GM12878 (cell line): ENCODE data around the gene DNAJC7. TPM values are rescaled to one million over a fixed set of nuclear protein-coding genes. Genes with fewer than 3 reads are reported as not detected.
A peak's percentile ranks its signal among the peaks of the same experiment; 100 is the strongest.

Source experiments
- ATAC-seq: fragments of 200-7000 bp; cut with Tn5 transposase; 3 replicates; pipeline ENCODE4 v1.9.1; 2020; ENCODE audit warnings: mild to moderate bottlenecking, moderate library complexity
- BruUV-seq: library from RNA; stranded (reverse); fragments of 400-500 nt; replicated peaks from 2 replicates; lab custom pipeline; 2021; lab: Mats Ljungman, UMichigan
- CTCF ChIA-PET: fragments of 300-600 bp; sonication (Branson Sonifier 250); formaldehyde crosslinking; extraction: SDS; loops from one replicate; lab custom pipeline; 2021; ENCODE audit warnings: inconsistent platforms; lab: Yijun Ruan, JAX
- POLR2A ChIA-PET: fragments of 350-600 bp; formaldehyde crosslinking; extraction: SDS; loops from one replicate; lab custom pipeline; 2021; ENCODE audit warnings: inconsistent platforms; lab: Charles Lee
- RAD21 ChIA-PET: fragments of 300-600 bp; sonication (Branson Sonifier 250); formaldehyde crosslinking; loops from one replicate; lab custom pipeline; 2023; ENCODE audit warnings: antibody characterized with exemption; ENCODE audit not compliant: unreplicated experiment; lab: Charles Lee
- SMC1A ChIA-PET: fragments of 300-600 bp; sonication (Branson Sonifier 250); formaldehyde crosslinking; loops from one replicate; lab custom pipeline; 2023; ENCODE audit not compliant: unreplicated experiment, uncharacterized antibody; lab: Charles Lee
- DNase-seq: peaks from one replicate; pipeline ENCODE4 v3.0.0-alpha.2; 2011; ENCODE audit warnings: low read depth, low spot score
- FAIRE-seq: peaks from 3 replicates; lab custom pipeline; 2011; peaks lifted over from hg19 to GRCh38; lab: Jason Lieb, UNC
- H2AFZ ChIP-seq: 2 replicates; pipeline ENCODE4 v1.6.0; 2011; ENCODE audit warnings: low read depth, low read length, control low read depth; ENCODE audit not compliant: control insufficient read depth
- H3K27ac ChIP-seq: 2 replicates; pipeline ENCODE4 v1.5.1; 2011; ENCODE audit warnings: control low read depth; ENCODE audit not compliant: control insufficient read depth, insufficient read depth
- H3K27me3 ChIP-seq, 2 experiments: replicated peaks in 1 of 2; 2 replicates each; pipeline versions ENCODE4 v1.6.0 to v1.6.1; 2011; ENCODE audit warnings: low read length in 1 of 2; ENCODE audit not compliant: control insufficient read depth in 2 of 2, insufficient read depth in 2 of 2
- H3K36me3 ChIP-seq, 2 experiments: 2 replicates each; pipeline ENCODE4 v1.5.1; 2011; ENCODE audit warnings: low read length in 1 of 2; ENCODE audit not compliant: control insufficient read depth in 2 of 2, insufficient read depth in 2 of 2
- H3K4me1 ChIP-seq: 2 replicates; pipeline ENCODE4 v1.6.1; 2011; ENCODE audit warnings: mild to moderate bottlenecking, low read length, moderate library complexity, mixed read lengths; ENCODE audit not compliant: control insufficient read depth, insufficient read depth
- H3K4me2 ChIP-seq: 2 replicates; pipeline ENCODE4 v1.6.0; 2011; ENCODE audit warnings: control low read depth; ENCODE audit not compliant: control insufficient read depth, insufficient read depth
- H3K4me3 ChIP-seq: fragments of 200-600 bp; sonication (generic); 2 replicates; pipeline ENCODE4 v1.5.1; 2016
- H3K79me2 ChIP-seq: 2 replicates; pipeline ENCODE4 v1.6.0; 2011; ENCODE audit warnings: low read length; ENCODE audit not compliant: control insufficient read depth, insufficient read depth
- H3K9ac ChIP-seq: 2 replicates; pipeline ENCODE4 v1.8.0; 2011; ENCODE audit warnings: low read length, control low read depth, mixed read lengths; ENCODE audit not compliant: control insufficient read depth, insufficient read depth
- H3K9me3 ChIP-seq: replicated peaks from 3 replicates; pipeline ENCODE4 v1.5.1; 2011; ENCODE audit warnings: mild to moderate bottlenecking, low read length; ENCODE audit not compliant: control insufficient read depth, insufficient read depth
- H4K20me1 ChIP-seq: 2 replicates; pipeline ENCODE4 v1.6.0; 2011; ENCODE audit not compliant: control insufficient read depth, insufficient read depth
- ASH2L ChIP-seq: fragments of 300-600, 200-600 bp; sonication (generic); IDR thresholded peaks from 2 replicates; pipeline ENCODE4 v1.6.1; 2017; ENCODE audit warnings: low read depth, mild to moderate bottlenecking, borderline replicate concordance
- BMI1 ChIP-seq: fragments of 450-650 bp; IDR thresholded peaks from 2 replicates; pipeline ENCODE4 v1.6.1; 2016; ENCODE audit warnings: mild to moderate bottlenecking, moderate library complexity, borderline replicate concordance
- FOS ChIP-seq: IDR thresholded peaks from 3 replicates; pipeline ENCODE4 v1.6.1; 2011; ENCODE audit warnings: borderline replicate concordance; ENCODE audit not compliant: insufficient read length; ENCODE audit errors: extremely low read depth
- GATAD2B ChIP-seq: fragments of 450-650 bp; conservative IDR thresholded peaks from 2 replicates; pipeline ENCODE4 v1.6.1; 2017; ENCODE audit warnings: low read depth, mild to moderate bottlenecking, moderate library complexity
- IRF4 ChIP-seq: IDR thresholded peaks from 2 replicates; pipeline ENCODE4 v1.6.1; 2011; ENCODE audit warnings: low read depth, low read length
- NFIC ChIP-seq: IDR thresholded peaks from 2 replicates; pipeline ENCODE4 v1.6.1; 2012; ENCODE audit warnings: low read depth, mild to moderate bottlenecking, inconsistent platforms, low read length, moderate library complexity
- NFYB ChIP-seq: IDR thresholded peaks from 2 replicates; pipeline ENCODE4 v1.6.1; 2011; ENCODE audit warnings: low read depth, mild to moderate bottlenecking, low read length, improper control_type of control experiment, moderate library complexity; ENCODE audit not compliant: insufficient read depth
- NR2C2 ChIP-seq: IDR thresholded peaks from 2 replicates; pipeline ENCODE4 v1.6.1; 2011; ENCODE audit warnings: borderline replicate concordance, low read depth; ENCODE audit not compliant: control insufficient read depth, insufficient read length
- PKNOX1 ChIP-seq: fragments of 450-650 bp; IDR thresholded peaks from 2 replicates; pipeline ENCODE4 v1.6.1; 2016; ENCODE audit warnings: mild to moderate bottlenecking
- REST ChIP-seq: IDR thresholded peaks from 2 replicates; pipeline ENCODE4 v1.6.1; 2012; ENCODE audit warnings: mild to moderate bottlenecking, low read depth, low read length
- SKIL ChIP-seq: fragments of 450-650 bp; IDR thresholded peaks from 2 replicates; pipeline ENCODE4 v1.6.1; 2017; ENCODE audit warnings: mild to moderate bottlenecking, low read depth, inconsistent platforms; ENCODE audit not compliant: poor library complexity, severe bottlenecking
- SREBF2 ChIP-seq: IDR thresholded peaks from 2 replicates; pipeline ENCODE4 v1.6.1; 2012; ENCODE audit warnings: mild to moderate bottlenecking, low read length
- SUPT20H ChIP-seq: IDR thresholded peaks from 2 replicates; pipeline ENCODE4 v1.6.1; 2011; ENCODE audit warnings: low read depth, mild to moderate bottlenecking, low read length, moderate library complexity, borderline replicate concordance; ENCODE audit not compliant: control insufficient read depth
- WRNIP1 ChIP-seq: IDR thresholded peaks from 2 replicates; pipeline ENCODE4 v1.6.1; 2011; ENCODE audit warnings: low read depth, low read length, improper control_type of control experiment, borderline replicate concordance
- WGBS: methylation state at CpG from one replicate; pipeline ENCODE4 v1.1.6; 2016; ENCODE audit warnings: low lambda C conversion rate; ENCODE audit not compliant: insufficient replicate concordance, insufficient coverage; ENCODE audit errors: missing lambda C conversion rate; 5-methylcytosine and 5-hydroxymethylcytosine counted together
- in situ Hi-C: fragments of 300-500 bp; cut with MboI; formaldehyde crosslinking; loops from 9 replicates; pipeline ENCODE4 v1.14.3; 2018; ENCODE audit warnings: mixed read lengths
- intact Hi-C: fragments of 100-400 bp; cut with micrococcal nuclease; formaldehyde crosslinking; loops from one replicate; pipeline ENCODE4 v1.14.2; 2022; ENCODE audit not compliant: unreplicated experiment
- polyA plus RNA-seq, 11 experiments: library from polyadenylated mRNA; depleted of rRNA in 4 of 11; unstranded in 6 of 11; stranded (reverse) in 5 of 11; fragments of >200 nt; fragmentation: Nextera tagmentation in 4 of 11; fragmentation: Illumina TruSeq in 1 of 11; extraction: Ambion mirVana in 4 of 11; extraction: Trizol in 1 of 11; gene quantifications; 1 replicate in 1 of 11; 2 replicates in 10 of 11; pipeline versions ENCODE4 v1.2.1 to v1.2.3, GENCODE V29; 2011 to 2016; ENCODE audit warnings: inconsistent platforms in 2 of 11, missing spikeins in 2 of 11, low read depth in 1 of 11
- total RNA-seq, 4 experiments: library from RNA; depleted of rRNA in 3 of 4; stranded (reverse); fragments of >200 nt in 3 of 4; fragmentation: Illumina TruSeq in 1 of 4; extraction: Trizol in 1 of 4; gene quantifications; 2 replicates each; pipeline versions ENCODE4 v1.2.1 to v1.2.3, GENCODE V29; 2013 to 2021
- TF ChIP-seq, protein P1 (sequence below): fragments of 450-650 bp; conservative IDR thresholded peaks from 2 replicates; pipeline ENCODE4 v1.6.1; 2017; ENCODE audit warnings: mild to moderate bottlenecking, moderate library complexity

DNAJC7 gene
- total and polyA plus RNA-seq, 10 of the 15 experiments (the other 5 are each of a cell fraction or from before 2014, with no cell fraction given), result 60.1 to 173 (median 94.9) TPM

DNA sequence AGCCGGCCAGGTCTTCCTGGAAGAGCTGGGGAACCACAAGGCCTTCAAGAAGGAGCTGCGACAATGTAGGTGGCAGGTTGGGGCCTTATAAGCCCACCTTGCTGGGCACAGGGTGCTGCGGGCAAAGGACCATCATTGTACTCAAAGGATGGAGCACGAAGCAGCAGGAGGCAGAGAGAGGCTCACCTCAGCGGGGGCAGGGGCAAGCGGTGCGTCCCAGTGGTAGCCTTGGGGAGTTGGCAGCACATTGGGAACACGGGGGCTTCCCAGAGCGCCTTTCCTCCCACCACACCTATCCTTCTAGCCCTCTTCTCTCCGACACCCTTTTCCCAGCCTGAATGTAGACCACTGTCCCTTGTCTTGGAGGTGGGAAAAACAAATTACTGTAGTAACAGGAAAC is 48.6 kb downstream of the DNAJC7 start:
- no peak overlapping the region for H3K9ac ChIP-seq
- H3K27me3 ChIP-seq, result no peaks in the 10 kb centered on the region
- no peak for DNase-seq
- no peak for FAIRE-seq
- intact Hi-C loops, result loop anchor here (5.0 kb wide), 1 partner anchor 214 kb away; the partner anchor contains the start of gene KCNH4
- peaks cover 11 to 20% of the 10 kb centered on the region in 2 experiments for H3K36me3 ChIP-seq
- POLR2A ChIA-PET, result interaction anchor here (0.7 to 2.8 kb wide), 3 partner anchors 48 to 252 kb away, joined by 3 to 10 read pairs (median 3); partner anchors contain the start of genes DHX58 and DNAJC7
- H3K4me2 ChIP-seq, result no peak overlapping the region
- SMC1A ChIA-PET, result interaction anchor here (0.6 to 6.1 kb wide), 2 partner anchors 49 to 187 kb away, joined by 4 to 19 read pairs; partner anchors contain the start of gene DNAJC7
- no peak overlapping the region for H2AFZ ChIP-seq
- peaks cover 23% of the 10 kb centered on the region for H3K79me2 ChIP-seq
- ATAC-seq, result no peak
- no peaks in the 10 kb centered on the region for H4K20me1 ChIP-seq
- in situ Hi-C loops, result no loop called here
- RAD21 ChIA-PET, result no interaction called here
- WGBS, result 89% methylated on average over 10 of the region's 10 CpGs
- H3K4me3 ChIP-seq, result peak overlapping the region; percentile 13; the same call in 1 of the 2 replicates
- H3K9me3 ChIP-seq, result no peaks in the 10 kb centered on the region
- peaks cover 15% of the 10 kb centered on the region for H3K4me1 ChIP-seq
- H3K27ac ChIP-seq, result no peak overlapping the region
- CTCF ChIA-PET, result interaction anchor here (9.4 kb wide), 1 partner anchor 51 kb away, joined by 85 read pairs; the partner anchor contains the start of genes DNAJC7 and NKIRAS2
- BruUV-seq, result no TSS peak
- TF ChIP-seq NR2C2 (no peak), ASH2L (no peak), BMI1 (no peak), FOS (no peak), REST (no peak), GATAD2B (no peak), NFYB (no peak), SREBF2 (no peak), PKNOX1 (no peak), WRNIP1 (no peak), SUPT20H (no peak), NFIC (no peak), SKIL (no peak), IRF4 (no peak)
- TF ChIP-seq, protein P1, sequence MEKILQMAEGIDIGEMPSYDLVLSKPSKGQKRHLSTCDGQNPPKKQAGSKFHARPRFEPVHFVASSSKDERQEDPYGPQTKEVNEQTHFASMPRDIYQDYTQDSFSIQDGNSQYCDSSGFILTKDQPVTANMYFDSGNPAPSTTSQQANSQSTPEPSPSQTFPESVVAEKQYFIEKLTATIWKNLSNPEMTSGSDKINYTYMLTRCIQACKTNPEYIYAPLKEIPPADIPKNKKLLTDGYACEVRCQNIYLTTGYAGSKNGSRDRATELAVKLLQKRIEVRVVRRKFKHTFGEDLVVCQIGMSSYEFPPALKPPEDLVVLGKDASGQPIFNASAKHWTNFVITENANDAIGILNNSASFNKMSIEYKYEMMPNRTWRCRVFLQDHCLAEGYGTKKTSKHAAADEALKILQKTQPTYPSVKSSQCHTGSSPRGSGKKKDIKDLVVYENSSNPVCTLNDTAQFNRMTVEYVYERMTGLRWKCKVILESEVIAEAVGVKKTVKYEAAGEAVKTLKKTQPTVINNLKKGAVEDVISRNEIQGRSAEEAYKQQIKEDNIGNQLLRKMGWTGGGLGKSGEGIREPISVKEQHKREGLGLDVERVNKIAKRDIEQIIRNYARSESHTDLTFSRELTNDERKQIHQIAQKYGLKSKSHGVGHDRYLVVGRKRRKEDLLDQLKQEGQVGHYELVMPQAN, result no peak
